ENCODE measurements around the gene REXO2. TPM values are rescaled to one million over a fixed set of nuclear protein-coding genes. Genes with fewer than 3 reads are reported as not detected.

REXO2 gene
- total RNA-seq, 1 donor from 2014 or later: 162 TPM

DNA sequence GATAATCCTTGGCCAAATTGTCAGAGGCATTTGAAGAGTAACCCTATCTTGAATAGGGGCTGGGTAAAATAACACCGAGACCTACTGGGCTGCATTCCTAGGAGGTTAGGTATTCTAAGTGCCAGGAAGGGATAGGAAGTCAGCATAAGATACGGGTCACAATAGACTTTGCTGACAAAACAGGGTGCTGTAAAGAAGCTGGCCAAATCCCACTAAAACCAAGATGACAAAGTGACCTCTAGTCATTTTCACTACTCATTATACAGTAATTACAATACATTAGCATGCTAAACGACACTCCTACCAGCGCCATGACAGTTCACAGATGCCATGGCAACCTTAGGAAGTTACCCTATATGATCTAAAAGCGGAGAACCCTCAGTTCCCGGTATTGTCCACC lies 964 bp upstream of the REXO2 start:
- intact Hi-C loops (cut with DNase I): no loop called here

DNA sequence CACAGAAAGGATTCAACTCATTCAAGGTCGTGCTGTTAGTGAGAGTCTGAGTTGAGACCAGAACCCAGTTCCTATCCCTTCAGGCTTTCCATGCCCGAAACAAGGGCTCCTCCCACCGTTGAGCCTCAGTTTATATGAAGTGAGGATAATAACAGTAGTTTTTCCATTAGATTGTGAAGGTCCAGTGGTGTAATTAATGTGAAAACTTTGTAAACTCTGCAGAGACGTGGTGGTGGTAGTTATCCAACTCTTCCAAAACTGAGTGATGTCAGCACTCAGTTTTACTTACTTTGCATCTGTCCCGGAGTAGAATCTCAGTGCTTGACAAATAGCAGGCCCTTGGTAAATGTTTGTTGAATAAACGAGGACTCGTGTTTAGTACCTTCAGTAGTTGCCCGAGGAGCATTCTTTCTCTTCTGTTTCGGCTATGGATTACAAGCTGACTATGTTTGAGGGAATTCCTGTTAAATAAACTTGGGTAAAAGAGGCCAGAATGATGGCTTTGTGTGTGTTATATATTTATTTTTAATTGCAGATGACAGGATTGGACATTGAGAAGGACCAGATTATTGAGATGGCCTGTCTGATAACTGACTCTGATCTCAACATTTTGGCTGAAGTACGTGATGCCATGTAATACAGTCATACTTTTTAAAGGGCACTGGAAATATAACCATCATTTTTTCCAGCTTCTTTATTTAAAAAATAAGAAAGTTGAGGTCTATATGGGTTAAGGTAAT lies 1.0 kb downstream of the REXO2 start:
- intact Hi-C loops (cut with DNase I): no loop called here

More for the DNA sequence above, 964 bp upstream of the REXO2 start:
- no peak for DNase-seq (ENCODE audit: low spot score)

DNA sequence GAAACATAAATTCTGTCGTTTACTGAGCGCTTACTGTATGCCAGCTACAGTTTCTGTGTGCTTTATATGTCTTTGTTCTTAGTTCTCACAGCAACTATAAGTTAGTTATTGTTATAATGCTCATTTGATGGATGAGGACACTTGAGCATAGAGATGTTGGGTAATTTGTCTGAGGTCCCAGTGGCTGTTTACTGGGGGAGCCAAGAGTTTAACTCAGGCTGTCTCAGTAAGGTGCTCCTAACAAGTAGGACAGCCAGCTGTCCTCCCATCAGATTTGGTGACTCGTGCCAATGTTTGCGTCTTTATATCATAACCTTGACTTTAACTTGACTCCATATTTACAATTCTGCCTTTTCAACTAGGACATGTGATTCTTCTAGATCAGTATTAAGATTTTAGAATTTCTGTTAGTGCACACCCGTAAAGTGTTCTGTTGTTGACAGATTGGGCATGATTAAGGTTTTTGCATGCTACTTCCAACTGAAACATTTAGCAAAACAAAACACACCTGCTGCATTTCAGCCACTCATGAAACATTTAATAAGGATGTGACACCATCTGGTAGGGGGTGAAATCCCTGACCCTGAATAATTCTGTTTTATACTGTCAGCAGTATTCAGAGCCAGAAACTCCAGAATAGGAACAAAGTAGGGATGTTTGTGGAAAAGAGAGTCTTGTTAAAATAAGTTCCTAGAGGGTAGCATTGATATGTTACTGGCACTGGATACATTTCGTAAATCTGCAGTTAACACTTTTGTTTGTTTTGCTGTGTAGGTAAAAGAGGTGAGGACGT lies 1.9 kb downstream of the REXO2 start:
- no peak for DNase-seq (ENCODE audit: low spot score)
- intact Hi-C loops (cut with DNase I): no loop called here

More for the DNA sequence above, 1.0 kb downstream of the REXO2 start:
- DNase-seq (ENCODE audit: low spot score): no peak

DNA sequence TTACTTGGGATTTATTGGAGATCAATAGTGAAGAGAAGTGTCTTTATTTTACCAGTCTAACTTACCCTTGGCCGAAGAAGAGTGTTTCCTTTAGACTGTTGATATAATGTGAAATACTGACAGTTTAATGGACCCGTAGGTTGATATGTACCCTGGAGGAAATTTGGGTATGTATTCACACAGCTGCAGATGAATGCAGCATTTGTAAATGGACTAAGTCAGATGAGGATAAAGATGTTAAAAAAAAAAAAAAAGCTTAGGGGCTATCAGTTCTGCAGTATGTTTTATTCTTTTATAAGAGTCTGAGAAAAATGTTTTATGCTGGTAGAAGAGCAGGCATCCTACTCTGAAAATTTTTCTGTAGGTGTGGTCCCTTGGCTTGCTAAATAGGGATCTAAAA lies 2.7 kb downstream of the REXO2 start:
- intact Hi-C loops (cut with DNase I): no loop called here
- no peak for DNase-seq (ENCODE audit: low spot score)

DNA sequence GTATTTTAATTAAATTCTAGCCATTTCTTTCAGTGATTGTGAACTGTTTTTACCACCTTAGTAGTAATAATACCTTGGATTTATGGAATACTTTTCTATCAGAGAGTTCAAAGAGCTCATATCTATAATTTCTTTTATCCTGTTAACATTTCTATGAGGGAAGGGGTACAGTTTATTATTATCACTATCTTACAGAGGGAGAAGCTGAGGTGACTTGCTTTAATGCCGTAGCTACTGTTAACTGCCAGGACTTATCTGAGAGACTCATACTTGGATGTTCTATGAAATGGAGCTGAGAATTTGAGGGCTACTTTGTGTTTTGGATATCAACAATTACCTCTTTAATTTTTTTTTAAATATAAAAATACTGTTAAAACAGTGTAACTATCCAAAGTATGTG lies 3.3 kb downstream of the REXO2 start:
- intact Hi-C loops (cut with DNase I): no loop called here

DNA sequence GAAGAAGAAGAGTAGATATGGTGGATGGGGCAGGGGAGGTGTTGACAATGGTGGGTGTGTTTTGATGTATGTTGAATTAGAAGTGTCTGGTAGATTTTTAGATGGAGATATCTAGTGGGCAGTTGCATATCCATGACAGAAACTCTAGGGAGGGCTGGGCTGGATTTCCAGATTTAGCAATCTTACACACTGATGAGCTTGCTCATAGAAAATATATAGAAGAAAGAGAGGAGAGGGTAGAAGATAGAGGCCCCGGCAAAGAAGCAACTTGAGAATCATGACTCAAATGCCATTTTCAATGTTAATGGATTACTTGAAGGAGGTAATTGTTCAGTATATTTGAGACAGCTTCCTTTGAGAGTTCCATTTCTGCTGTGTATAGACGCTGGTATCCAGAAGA lies 8.2 kb downstream of the REXO2 start:
- DNase-seq (ENCODE audit: low spot score): no peak
- intact Hi-C loops (cut with DNase I): no loop called here

More for the DNA sequence above, 3.3 kb downstream of the REXO2 start:
- DNase-seq (ENCODE audit: low spot score): no peak

DNA sequence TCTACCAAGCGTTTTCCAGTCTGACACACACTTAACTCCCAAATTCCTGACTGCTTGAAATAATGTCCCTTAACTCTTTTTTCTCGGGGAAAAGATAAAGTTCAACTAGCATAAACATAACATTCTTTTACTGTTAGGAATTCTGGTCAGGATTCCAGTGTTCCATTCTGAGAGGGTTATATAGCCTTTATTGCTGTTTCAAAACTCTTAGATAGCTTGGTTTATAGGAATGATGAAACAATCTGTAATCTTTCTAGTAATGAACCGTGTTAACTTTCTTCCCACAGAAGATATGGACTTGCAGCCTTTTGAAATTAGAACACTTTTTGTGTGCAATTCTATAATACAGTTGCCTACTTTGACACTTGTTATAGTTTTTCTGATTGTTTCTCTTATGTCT lies 8.6 kb downstream of the REXO2 start:
- DNase-seq (ENCODE audit: low spot score): no peak
- intact Hi-C loops (cut with DNase I): no loop called here

DNA sequence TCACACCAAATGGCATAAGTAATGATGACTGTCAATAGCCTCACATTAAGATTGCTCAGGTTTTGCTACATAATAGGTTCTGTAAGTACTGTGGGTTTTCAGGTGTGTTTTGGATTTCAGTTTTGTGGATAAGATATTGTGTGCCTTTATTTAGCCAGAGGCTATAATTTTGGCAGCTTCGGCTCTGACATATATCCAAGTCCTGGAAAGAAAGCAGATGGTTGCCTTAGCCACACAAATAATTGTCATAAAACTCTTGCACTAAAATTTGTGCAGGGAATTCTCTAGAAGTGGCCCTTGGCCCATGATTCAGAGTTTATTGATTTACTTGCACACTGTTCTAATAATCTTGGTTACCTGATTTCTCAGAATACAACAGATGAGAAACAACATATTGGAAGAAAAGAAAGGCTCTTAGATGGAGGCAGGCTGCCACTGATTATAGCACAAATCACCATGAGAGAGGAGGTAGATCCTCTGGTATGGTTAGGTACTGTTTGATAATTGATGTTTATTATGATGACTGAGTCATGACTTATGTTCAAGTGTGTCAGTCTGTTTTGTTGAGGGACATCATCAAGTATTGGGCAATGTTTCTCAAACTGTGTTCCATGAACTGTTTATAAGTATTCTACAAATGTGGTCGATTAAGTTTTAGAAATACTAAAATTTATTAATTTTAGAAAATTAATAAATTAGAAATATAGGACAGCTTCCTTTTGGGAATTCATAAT lies 9.6 kb downstream of the REXO2 start:
- no peak for DNase-seq (ENCODE audit: low spot score)
- intact Hi-C loops (cut with DNase I): no loop called here

DNA sequence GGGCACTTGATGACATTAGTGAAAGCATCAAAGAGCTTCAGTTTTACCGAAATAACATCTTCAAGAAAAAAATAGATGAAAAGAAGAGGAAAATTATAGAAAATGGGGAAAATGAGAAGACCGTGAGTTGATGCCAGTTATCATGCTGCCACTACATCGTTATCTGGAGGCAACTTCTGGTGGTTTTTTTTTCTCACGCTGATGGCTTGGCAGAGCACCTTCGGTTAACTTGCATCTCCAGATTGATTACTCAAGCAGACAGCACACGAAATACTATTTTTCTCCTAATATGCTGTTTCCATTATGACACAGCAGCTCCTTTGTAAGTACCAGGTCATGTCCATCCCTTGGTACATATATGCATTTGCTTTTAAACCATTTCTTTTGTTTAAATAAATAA lies 10.6 kb downstream of the REXO2 start:
- intact Hi-C loops (cut with DNase I): no loop called here
- DNase-seq (ENCODE audit: low spot score): no peak

DNA sequence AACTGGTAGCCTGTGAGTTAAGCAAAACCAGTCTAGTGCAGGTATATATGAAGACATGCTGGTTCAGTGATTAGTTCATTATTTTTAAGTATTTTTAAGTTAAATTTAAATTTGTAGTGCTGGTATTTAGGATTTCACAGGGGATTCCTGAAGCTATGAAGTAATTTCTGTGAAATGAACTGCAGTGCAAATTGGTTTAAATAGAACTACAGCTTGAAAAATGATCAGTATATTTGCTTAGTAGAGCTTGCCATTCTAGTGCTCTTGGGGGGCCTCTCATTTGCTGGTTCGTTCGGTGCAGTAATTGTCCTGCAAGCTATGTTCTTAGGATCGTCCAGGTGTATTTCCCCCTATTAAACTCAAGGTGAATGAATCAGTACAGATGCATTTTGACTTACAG lies 13.1 kb downstream of the REXO2 start:
- intact Hi-C loops (cut with DNase I): no loop called here
- DNase-seq (ENCODE audit: low spot score): no peak

DNA sequence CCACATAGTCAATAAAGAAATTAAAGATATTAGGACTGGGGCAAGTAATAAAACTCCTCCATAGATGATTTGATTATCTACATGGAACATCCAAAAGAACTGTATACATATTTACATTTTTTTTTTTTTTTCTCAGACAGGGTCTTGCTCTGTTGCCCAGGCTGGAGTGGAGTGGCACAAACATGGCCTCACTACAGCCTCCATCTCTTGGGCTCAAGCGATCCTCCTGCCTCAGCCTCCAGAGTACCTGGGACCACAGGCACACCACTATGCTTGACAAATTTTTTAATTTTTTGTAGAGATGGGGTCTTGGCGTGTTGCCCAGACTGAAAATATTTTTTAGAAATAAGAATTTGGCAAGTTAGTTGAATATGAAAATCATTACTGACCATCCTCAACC lies 24.7 kb downstream of the REXO2 start:
- DNase-seq (ENCODE audit: low spot score): no peak
- intact Hi-C loops (cut with DNase I): no loop called here

DNA sequence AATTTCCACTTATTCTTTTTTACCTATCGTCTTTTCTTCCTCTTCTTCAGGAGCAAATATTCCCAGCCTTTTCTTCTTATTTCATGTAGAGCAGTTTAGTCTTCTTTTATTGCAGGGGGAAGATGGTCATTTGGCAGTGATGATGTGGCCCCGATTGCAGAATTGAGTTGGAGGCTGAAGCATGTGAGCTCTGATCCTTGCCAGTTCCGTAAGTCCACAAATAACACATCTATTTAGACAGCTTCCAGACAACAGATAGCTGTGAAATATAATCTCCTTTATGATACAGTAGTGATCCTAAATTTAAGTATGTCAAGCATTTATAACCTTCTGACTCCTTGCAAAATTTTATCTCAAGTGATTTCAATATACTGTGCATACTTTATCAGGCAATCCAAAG lies 27.5 kb downstream of the REXO2 start:
- no peak for DNase-seq (ENCODE audit: low spot score)
- intact Hi-C loops (cut with DNase I): no loop called here

DNA sequence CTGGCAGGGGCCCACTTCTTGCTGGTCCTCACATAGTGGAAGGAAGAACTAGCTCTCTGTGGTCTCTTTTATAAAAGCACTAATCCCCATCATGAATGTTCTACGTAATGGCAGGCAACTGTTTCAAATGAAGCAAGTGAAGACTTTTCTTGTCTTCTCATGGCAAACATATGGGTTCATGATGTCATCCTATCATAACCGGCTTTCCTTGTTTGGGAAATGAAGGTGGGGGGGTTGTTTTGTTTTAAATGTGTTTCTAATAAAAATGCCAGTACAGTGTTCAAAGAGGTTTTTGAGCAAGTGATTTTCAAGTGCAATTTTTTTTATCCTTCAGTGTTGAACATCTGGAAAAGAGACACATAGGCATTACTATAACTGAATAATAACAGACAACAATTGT lies 33.4 kb downstream of the REXO2 start:
- intact Hi-C loops (cut with DNase I): no loop called here
- no peak for DNase-seq (ENCODE audit: low spot score)

DNA sequence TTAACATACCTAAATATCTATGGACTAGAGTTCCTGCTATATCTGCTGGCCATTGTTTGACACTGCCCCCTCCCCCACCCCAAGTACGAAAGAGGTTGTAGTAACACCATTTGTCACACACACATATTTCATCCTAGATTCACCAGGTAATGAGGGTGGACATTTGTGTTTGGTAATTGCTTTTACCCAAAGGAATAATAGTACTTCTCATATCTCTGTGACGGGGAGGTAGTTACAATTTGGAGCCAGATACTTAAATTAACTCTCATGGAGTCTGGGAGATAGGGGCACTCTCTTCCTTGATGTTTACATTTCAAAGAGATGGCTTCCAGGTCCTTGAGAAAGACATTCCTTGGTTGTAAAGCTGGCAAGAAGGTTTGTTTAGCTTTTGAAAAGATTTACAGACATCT lies 38.7 kb downstream of the REXO2 start:
- intact Hi-C loops (cut with DNase I): no loop called here
- no peak for DNase-seq (ENCODE audit: low spot score)

DNA sequence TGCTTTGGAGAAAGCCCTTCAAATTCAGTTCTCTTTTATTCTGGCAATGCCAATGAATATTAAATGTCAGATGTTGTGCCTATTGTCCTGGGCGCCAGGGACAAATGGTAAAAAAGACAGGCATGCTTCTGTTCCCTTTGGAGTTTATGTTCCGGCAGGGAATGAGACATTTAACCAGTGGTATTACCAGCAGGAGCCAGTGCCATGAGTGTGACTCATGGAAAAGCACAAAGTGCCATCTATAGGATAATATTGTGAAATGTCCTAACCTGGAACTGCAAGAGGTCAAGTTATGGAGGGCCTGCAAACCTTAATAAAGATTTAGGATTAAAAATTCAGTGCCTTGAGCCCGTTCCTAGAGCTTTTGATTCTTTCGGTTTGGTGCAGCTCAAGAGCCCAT lies 39.5 kb downstream of the REXO2 start:
- no peak for DNase-seq (ENCODE audit: low spot score)
- intact Hi-C loops (cut with DNase I): no loop called here

DNA sequence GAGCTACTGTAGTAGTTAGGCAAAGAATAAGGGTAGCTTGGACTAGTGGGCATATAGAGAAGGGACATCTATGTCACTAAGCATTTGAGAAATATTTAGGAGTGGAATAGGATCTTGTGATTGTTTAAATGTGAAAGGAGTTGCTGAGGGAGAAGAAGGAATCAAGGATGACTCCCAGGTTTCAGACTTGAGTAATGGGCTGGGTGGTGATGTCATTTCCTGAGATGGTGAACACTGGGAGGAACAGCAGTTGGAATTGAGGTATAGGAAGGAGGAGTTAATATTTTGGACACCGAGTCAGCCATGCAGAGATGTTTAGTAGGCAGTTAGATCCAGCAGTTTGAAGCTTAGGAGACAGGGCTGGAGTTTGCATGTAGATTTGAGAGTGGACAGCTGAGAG lies 40.1 kb downstream of the REXO2 start:
- no peak for DNase-seq (ENCODE audit: low spot score)
- intact Hi-C loops (cut with DNase I): no loop called here

DNA sequence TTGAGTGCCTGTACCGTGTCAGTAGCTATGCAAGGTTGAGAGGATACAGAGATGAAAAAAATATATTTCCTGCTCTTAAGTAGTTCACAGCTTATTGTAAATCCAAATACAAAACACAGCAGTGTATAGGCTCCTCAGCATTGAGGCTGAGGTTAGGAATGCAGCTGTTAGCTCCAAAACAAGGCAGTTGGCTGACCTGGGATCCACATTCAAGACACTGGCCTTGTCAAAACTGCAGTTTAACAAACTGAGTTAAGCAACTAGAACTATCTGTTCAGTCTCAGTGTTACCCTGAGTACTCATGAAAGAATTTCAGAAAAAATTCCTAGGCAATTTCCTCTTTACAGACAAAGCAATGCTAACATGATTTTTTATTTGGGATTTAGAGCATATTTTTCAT lies 42.8 kb downstream of the REXO2 start:
- intact Hi-C loops (cut with DNase I): no loop called here
- DNase-seq (ENCODE audit: low spot score): no peak

DNA sequence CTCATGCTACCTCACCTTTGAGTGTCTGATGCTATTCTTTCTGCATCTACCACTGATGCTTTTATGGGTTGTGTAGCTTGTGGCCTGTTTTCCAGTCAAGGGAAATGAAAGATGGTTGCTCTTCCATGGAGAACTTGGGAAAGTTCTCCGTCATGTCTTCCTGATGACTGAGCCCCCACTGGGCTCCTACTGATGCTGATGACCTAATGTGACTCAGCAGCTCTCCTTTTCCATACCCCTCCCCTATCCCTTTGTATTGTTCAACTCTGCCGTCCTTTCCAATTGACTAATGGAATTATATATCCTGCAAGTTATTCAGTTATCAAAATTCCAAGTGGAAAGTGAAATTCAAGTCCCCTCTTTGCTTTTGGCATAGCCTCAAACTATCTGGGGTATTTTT lies 44.7 kb downstream of the REXO2 start:
- DNase-seq (ENCODE audit: low spot score): no peak
- intact Hi-C loops (cut with DNase I): no loop called here

DNA sequence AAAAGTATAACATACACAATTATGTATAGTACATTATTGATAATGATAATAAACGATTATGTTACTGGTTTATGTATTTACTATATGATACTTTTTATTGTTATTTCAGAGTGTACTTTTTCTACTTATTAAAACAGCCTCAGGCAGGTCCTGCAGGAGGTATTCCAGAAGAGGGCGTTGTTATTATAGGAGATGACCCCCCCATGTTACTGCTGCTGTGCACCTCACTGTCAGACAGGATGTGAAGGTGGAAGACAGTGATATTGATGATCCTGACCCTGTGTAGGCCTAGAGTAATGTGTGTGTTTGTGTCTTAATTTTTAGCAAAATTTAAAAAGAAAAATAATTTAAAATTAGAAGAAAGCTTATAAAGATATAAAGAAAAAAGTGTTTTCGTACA lies 57.6 kb downstream of the REXO2 start:
- intact Hi-C loops (cut with DNase I): no loop called here

DNA sequence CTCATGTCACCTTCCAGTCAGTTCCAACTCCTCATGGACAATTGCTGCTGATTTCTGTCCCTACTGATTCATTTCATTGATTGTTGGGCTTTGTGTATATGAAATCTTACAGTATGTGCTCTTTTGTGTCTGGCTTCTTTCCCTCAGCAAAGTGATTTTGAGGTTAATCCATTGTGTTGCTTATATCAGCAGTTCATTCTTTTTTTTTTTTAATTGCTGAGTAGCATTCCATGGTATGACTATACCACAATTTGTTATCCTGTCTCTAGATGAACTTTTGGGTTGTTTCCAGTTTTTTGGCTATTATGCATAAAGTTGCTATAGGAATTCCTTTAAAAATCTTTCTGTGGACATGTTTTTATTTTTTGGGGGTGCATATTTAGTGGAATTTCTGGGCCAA lies 60.5 kb downstream of the REXO2 start:
- DNase-seq (ENCODE audit: low spot score): no peak
- intact Hi-C loops (cut with DNase I): no loop called here

More for the DNA sequence above, 57.6 kb downstream of the REXO2 start:
- no peak for DNase-seq (ENCODE audit: low spot score)

Measured in cardiac septum (tissue), 1 donor.